ENCODE measurements around the gene ZNF136. TPM values are rescaled to one million over a fixed set of nuclear protein-coding genes. Genes with fewer than 3 reads are reported as not detected.

ZNF136 gene
- polyA plus RNA-seq, 1 experiment = 4.0 TPM

DNA sequence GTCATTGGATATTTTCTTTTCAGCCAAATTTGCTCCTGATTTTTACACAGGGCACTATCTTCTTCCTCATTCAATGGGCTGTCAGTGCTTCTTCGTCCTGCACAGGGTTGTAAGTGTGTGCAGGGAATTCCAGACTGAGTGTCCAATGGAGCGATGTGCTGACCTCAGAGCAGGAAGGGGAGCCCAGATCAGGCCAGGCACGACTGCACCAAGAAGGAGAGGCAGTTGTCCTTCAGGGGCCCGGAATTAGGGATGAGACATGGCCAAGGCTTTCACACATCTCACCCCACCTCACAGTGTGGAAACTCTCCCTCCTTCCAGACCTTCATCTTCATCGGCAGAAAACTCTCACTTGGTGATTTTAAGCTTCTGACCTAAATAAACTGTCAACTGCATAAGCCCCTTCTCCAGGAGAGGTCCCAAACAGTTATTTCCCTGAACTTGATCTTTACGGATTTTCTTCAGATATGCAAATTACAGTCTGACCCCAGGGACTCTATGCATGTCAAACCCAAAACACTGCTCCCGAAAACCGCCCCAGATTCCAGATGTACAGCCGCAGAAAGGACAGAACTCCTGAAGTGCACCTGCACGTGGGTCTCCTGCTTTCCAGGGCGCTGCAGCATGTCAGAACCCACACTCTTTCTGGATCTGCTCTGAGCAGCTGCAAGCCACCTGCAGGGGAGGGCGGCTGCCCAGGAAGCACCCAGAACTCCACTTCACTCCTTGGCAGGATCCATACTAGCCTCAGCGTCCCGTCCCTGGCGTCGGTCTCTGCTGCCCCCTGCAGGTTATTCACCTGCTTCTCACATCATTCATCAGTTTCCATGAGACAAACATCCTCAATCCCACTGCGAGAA lies 22.1 kb upstream of the ZNF136 start:
- ChIA-PET CTCF (interaction anchor here (0.5 to 2.7 kb wide), 29 partner anchors 9 to 343 kb away, joined by 3 to 33 read pairs (median 4); partner anchors contain the start of genes ZNF136, ZNF433, ZNF442 and ZNF491), POLR2A (interaction anchor here (0.6 to 1.7 kb wide), 8 partner anchors 16 to 343 kb away, joined by 3 to 6 read pairs (median 4); partner anchors contain the start of genes ZNF433, ZNF625 and ZNF700)
- Histone ChIP-seq H3K4me3 (ENCODE audit: low read depth, low read length) (peak overlapping the region; percentile 75), H3K27me3 (ENCODE audit: control insufficient read depth, insufficient read depth, low read length) (no peaks in the 10 kb centered on the region), H3K9me3 (ENCODE audit: control insufficient read depth, insufficient read depth, low read length) (peaks cover 39% of the 10 kb centered on the region), H3K27ac (ENCODE audit: low read depth, low read length) (no peak overlapping the region)
- peak; percentile 66 for DNase-seq (ENCODE audit: low read depth, low spot score)
- TF ChIP-seq, protein P1, sequence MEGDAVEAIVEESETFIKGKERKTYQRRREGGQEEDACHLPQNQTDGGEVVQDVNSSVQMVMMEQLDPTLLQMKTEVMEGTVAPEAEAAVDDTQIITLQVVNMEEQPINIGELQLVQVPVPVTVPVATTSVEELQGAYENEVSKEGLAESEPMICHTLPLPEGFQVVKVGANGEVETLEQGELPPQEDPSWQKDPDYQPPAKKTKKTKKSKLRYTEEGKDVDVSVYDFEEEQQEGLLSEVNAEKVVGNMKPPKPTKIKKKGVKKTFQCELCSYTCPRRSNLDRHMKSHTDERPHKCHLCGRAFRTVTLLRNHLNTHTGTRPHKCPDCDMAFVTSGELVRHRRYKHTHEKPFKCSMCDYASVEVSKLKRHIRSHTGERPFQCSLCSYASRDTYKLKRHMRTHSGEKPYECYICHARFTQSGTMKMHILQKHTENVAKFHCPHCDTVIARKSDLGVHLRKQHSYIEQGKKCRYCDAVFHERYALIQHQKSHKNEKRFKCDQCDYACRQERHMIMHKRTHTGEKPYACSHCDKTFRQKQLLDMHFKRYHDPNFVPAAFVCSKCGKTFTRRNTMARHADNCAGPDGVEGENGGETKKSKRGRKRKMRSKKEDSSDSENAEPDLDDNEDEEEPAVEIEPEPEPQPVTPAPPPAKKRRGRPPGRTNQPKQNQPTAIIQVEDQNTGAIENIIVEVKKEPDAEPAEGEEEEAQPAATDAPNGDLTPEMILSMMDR (IDR thresholded peaks at IDR 0.05; ENCODE audit: low read depth, low read length) = peak; percentile 89

DNA sequence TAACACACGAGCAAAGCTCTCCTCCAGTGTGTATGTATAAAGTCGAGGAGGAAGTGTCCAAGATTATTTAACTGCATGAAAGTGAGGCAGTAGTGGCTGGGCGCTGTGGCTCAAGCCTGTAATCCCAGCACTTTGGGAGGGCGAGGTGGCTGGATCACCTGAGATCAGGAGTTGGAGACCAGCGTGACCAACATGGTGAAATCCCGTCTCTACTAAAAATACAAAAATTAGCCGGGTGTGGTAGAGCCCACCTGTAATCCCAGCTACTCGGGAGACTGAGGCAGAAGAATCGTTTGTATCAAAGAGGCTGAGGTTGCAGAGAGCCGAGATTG lies 21.5 kb upstream of the ZNF136 start:
- H3K27me3 ChIP-seq (ENCODE audit: control insufficient read depth, insufficient read depth, low read length) = no peaks in the 10 kb centered on the region
- no peak overlapping the region for H3K27ac ChIP-seq (ENCODE audit: low read depth, low read length)
- POLR2A ChIA-PET = interaction anchor here (1.7 kb wide), 1 partner anchor 82 kb away, joined by 5 read pairs; no protein-coding TSS in a partner anchor
- DNase-seq (ENCODE audit: low read depth, low spot score) = no peak
- CTCF ChIA-PET = interaction anchor here (0.6 to 2.7 kb wide), 26 partner anchors 10 to 343 kb away, joined by 3 to 33 read pairs (median 5); partner anchors contain the start of genes ZNF136, ZNF433, ZNF442 and ZNF491
- TF ChIP-seq, protein P1 (IDR thresholded peaks at IDR 0.05; ENCODE audit: low read depth, low read length) = no peak
- H3K4me3 ChIP-seq (ENCODE audit: low read depth, low read length) = no peak overlapping the region
- peaks cover 39% of the 10 kb centered on the region for H3K9me3 ChIP-seq (ENCODE audit: control insufficient read depth, insufficient read depth, low read length)

DNA sequence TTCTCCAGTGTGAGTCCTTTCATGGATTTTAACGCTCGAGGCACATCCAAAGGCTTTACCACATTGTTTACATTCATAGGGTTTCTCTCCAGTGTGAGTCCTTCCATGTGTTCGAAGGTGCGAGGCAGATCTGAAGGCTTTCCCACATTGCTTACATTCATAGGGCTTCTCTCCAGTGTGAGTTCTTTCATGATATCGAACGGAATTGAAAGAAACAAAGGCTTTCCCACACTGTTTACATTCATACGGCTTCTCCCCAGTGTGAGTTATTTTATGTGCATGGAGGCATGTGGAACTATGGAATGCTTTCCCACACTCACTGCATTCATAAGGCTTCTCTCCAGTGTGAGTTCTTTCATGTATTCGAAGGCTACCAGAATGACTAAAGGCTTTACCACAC lies 17.5 kb upstream of the ZNF136 start:
- Histone ChIP-seq H3K9me3 (ENCODE audit: control insufficient read depth, insufficient read depth, low read length) (peaks cover 42% of the 10 kb centered on the region), H3K4me3 (ENCODE audit: low read depth, low read length) (no peak overlapping the region), H3K27ac (ENCODE audit: low read depth, low read length) (no peak overlapping the region), H3K27me3 (ENCODE audit: control insufficient read depth, insufficient read depth, low read length) (no peaks in the 10 kb centered on the region)
- no peak for DNase-seq (ENCODE audit: low read depth, low spot score)
- ChIA-PET CTCF (interaction anchor here (0.5 kb wide), 1 partner anchor 15 kb away, joined by 5 read pairs; no protein-coding TSS in a partner anchor), POLR2A (no interaction called here)
- TF ChIP-seq, protein P1 (IDR thresholded peaks at IDR 0.05; ENCODE audit: low read depth, low read length) = no peak

DNA sequence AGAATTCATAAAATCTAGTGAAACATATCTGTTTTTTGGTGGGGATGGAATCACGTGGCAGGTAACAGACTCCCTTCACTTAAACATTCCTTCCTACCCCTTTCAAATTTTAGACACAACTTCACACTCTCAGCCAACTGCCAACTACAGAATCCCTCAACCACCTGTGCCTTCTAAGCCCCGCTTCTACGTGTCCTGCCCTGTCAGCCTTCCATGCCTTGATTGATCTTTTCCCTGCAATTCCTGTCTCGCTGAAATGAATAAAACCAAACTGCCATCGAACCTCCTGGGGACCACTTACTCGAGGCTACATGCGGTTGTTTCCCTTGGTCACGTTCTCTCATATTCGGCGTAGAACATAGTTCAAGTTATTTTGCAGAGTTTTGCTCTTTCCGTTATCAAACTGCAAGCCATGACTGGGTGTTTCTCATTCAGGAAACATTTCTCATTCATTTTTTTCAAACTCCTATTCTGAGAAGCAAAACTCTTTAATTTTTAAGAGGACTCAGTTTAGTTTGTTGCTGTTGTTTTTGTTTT lies 7.5 kb upstream of the ZNF136 start:
- Histone ChIP-seq H3K9me3 (ENCODE audit: control insufficient read depth, insufficient read depth, low read length) (peaks cover 28% of the 10 kb centered on the region), H3K27ac (ENCODE audit: low read depth, low read length) (no peak overlapping the region), H3K4me3 (ENCODE audit: low read depth, low read length) (peak overlapping the region; percentile 84), H3K27me3 (ENCODE audit: control insufficient read depth, insufficient read depth, low read length) (no peaks in the 10 kb centered on the region)
- POLR2A ChIA-PET = interaction anchor here (0.6 kb wide), 1 partner anchor 11 kb away, joined by 4 read pairs; no protein-coding TSS in a partner anchor
- DNase-seq (ENCODE audit: low read depth, low spot score) = no peak
- TF ChIP-seq, protein P1 (IDR thresholded peaks at IDR 0.05; ENCODE audit: low read depth, low read length) = no peak
- CTCF ChIA-PET = no interaction called here
